ENCODE measurements around the gene MAD1L1. TPM values are rescaled to one million over a fixed set of nuclear protein-coding genes. Genes with fewer than 3 reads are reported as not detected.
"Not testable (repeated sequence)": the region's sequence is repeated elsewhere in the genome, so short reads cannot be mapped to it uniquely, and the experiment has no call there.

The MAD1L1 gene
- total and polyA plus RNA-seq, 2 donors (not counting 1 experiment from before 2014, with no cell fraction given), result 9.8 to 29.4 TPM

DNA sequence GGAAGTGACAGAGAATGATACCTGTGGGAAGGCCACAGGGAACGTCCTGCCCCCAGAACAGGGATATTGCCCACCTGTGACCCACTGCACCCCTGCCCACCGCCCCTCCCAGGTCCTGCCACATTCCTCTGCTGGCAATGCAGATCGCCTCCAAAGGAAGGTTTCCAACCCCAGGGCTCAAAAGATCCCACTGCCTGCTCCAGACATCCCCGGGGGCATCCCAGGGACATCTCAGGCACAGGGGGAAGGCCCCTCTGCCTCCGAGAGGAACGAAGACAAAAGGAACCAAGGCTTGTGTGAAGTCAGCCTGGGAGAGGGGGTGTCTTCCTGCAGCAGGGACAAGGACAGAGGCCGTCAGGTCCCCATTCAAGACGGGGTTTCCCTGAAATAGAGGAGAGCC lies 37.8 kb upstream of the MAD1L1 start:
- Histone ChIP-seq H3K4me2 (ENCODE audit: extremely low read depth, insufficient read depth, low read length) (no peak overlapping the region), H3K27me3 (ENCODE audit: control insufficient read depth, insufficient read depth, low read length) (no peaks in the 10 kb centered on the region), H3K4me3 (replicated peaks in 1 of 4; ENCODE audit: control extremely low read depth in 1 of 4, insufficient read depth in 1 of 4, low read depth in 3 of 4, low read length in 4 of 4) (no peak overlapping the region), H2AFZ (ENCODE audit: low read length) (no peak overlapping the region), H3K79me2 (ENCODE audit: control insufficient read depth, insufficient read depth, low read length) (no peaks in the 10 kb centered on the region), H4K20me1 (ENCODE audit: control insufficient read depth, extremely low read depth, insufficient read depth, low read length) (no peaks in the 10 kb centered on the region), H3K9me3 (ENCODE audit: control insufficient read depth, insufficient read depth, low read depth, low read length) (no peaks in the 10 kb centered on the region), H3K4me1 (ENCODE audit: control insufficient read depth, extremely low read depth, insufficient read depth, low read length) (peaks cover 3% of the 10 kb centered on the region), H3K36me3 (ENCODE audit: control insufficient read depth, insufficient read depth, low read length) (peaks cover 2% of the 10 kb centered on the region), H3K27ac (ENCODE audit: insufficient read depth, low read length) (no peak overlapping the region), H3K9ac (ENCODE audit: insufficient read depth, low read length) (no peak overlapping the region)
- no peak for DNase-seq (ENCODE audit: low read depth in 2 of 2)
- TF ChIP-seq, protein P1, sequence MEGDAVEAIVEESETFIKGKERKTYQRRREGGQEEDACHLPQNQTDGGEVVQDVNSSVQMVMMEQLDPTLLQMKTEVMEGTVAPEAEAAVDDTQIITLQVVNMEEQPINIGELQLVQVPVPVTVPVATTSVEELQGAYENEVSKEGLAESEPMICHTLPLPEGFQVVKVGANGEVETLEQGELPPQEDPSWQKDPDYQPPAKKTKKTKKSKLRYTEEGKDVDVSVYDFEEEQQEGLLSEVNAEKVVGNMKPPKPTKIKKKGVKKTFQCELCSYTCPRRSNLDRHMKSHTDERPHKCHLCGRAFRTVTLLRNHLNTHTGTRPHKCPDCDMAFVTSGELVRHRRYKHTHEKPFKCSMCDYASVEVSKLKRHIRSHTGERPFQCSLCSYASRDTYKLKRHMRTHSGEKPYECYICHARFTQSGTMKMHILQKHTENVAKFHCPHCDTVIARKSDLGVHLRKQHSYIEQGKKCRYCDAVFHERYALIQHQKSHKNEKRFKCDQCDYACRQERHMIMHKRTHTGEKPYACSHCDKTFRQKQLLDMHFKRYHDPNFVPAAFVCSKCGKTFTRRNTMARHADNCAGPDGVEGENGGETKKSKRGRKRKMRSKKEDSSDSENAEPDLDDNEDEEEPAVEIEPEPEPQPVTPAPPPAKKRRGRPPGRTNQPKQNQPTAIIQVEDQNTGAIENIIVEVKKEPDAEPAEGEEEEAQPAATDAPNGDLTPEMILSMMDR (conservative IDR thresholded peaks at IDR 0.05 in 1 of 2, IDR thresholded peaks at IDR 0.05 in 1 of 2; ENCODE audit: low read depth in 1 of 2, low read length in 2 of 2), result no peak
- no peak for TF ChIP-seq EZH2 (IDR thresholded peaks at IDR 0.05; ENCODE audit: low read length, missing control alignments)

- Histone ChIP-seq H3K27ac (ENCODE audit: insufficient read depth, low read length) (no peak overlapping the region), H3K9ac (ENCODE audit: insufficient read depth, low read length) (no peak overlapping the region), H2AFZ (ENCODE audit: low read length) (no peak overlapping the region), H3K9me3 (ENCODE audit: control insufficient read depth, insufficient read depth, low read depth, low read length) (no peaks in the 10 kb centered on the region), H3K36me3 (ENCODE audit: control insufficient read depth, insufficient read depth, low read length) (peaks cover 1% of the 10 kb centered on the region), H3K27me3 (ENCODE audit: control insufficient read depth, insufficient read depth, low read length) (no peaks in the 10 kb centered on the region), H4K20me1 (ENCODE audit: control insufficient read depth, extremely low read depth, insufficient read depth, low read length) (no peaks in the 10 kb centered on the region), H3K4me3 (replicated peaks in 1 of 4; ENCODE audit: control extremely low read depth in 1 of 4, insufficient read depth in 1 of 4, low read depth in 3 of 4, low read length in 4 of 4) (no peak overlapping the region), H3K4me1 (ENCODE audit: control insufficient read depth, extremely low read depth, insufficient read depth, low read length) (peaks cover 3% of the 10 kb centered on the region), H3K4me2 (ENCODE audit: extremely low read depth, insufficient read depth, low read length) (no peak overlapping the region), H3K79me2 (ENCODE audit: control insufficient read depth, insufficient read depth, low read length) (no peaks in the 10 kb centered on the region)
- TF ChIP-seq EZH2 (IDR thresholded peaks at IDR 0.05; ENCODE audit: low read length, missing control alignments), result no peak
- TF ChIP-seq, protein P1 (conservative IDR thresholded peaks at IDR 0.05 in 1 of 2, IDR thresholded peaks at IDR 0.05 in 1 of 2; ENCODE audit: low read depth in 1 of 2, low read length in 2 of 2), result no peak
- peak in 1 of 2 donors; percentile 21 for DNase-seq (ENCODE audit: low read depth in 2 of 2)
Observed at GRCh38 chr7:2269991-2270460, 37.3 kb upstream of the MAD1L1 start.

DNA sequence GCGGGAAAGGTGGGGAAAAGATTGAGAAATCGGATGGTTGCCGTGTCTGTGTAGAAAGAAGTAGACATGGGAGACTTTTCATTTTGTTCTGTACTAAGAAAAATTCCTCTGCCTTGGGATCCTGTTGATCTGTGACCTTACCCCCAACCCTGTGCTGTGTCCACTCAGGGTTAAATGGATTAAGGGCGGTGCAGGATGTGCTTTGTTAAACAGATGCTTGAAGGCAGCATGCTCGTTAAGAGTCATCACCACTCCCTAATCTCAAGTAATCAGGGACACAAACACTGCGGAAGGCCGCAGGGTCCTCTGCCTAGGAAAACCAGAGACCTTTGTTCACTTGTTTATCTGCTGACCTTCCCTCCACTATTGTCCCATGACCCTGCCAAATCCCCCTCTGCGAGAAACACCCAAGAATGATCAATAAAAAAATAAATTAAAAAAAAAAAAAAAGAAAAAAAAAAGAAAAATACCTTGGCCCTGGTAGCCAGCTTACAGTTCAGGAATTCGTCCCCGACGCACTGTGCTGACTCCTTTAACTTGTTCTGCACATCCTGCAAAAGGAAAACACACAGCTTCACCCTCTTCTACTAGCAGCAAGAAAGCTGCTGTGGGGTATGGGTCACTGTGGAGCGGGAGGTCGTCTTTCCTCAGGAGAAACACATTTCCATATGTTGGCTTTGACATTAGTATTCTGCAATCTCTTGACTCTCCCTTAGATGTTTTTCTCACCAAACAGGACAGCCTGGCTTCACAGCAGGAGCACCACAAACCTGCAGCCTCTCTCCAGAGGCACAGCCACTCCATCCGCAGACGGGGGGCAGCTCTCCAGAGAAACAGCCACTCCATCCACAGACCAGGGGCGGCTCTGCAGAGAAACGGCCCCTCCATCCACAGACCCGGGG lies 36.6 kb upstream of the MAD1L1 start:
- H3K36me3 ChIP-seq (ENCODE audit: control insufficient read depth, insufficient read depth, low read length); H3K27me3 ChIP-seq (ENCODE audit: control insufficient read depth, insufficient read depth, low read length): not testable (repeated sequence)
- peak; percentile 35 to 50 for DNase-seq (ENCODE audit: low read depth in 2 of 2)

More for the DNA sequence above, 36.6 kb upstream of the MAD1L1 start:
- H4K20me1 ChIP-seq (ENCODE audit: control insufficient read depth, extremely low read depth, insufficient read depth, low read length); H3K4me3 ChIP-seq (replicated peaks in 1 of 4; ENCODE audit: control extremely low read depth in 1 of 4, insufficient read depth in 1 of 4, low read depth in 3 of 4, low read length in 4 of 4); H3K4me2 ChIP-seq (ENCODE audit: extremely low read depth, insufficient read depth, low read length); H3K9me3 ChIP-seq (ENCODE audit: control insufficient read depth, insufficient read depth, low read depth, low read length); H3K4me1 ChIP-seq (ENCODE audit: control insufficient read depth, extremely low read depth, insufficient read depth, low read length); H2AFZ ChIP-seq (ENCODE audit: low read length); H3K27ac ChIP-seq (ENCODE audit: insufficient read depth, low read length); H3K9ac ChIP-seq (ENCODE audit: insufficient read depth, low read length); H3K79me2 ChIP-seq (ENCODE audit: control insufficient read depth, insufficient read depth, low read length): not testable (repeated sequence)

Measured in fibroblast of lung (primary cell).